ENCODE data around the gene CHCHD1. TPM values are rescaled to one million over a fixed set of nuclear protein-coding genes. Genes with fewer than 3 reads are reported as not detected.

CHCHD1 gene
- total and polyA plus RNA-seq, 7 experiments from 2014 or later, result 5.6 to 49.6 (median 17.1) TPM

- Mint-ChIP-seq H3K9me3 (peaks cover 0 to 1% (median 0%) of the 10 kb centered on the region in 11 donors), H3K36me3 (peaks cover 5 to 63% (median 12%) of the 10 kb centered on the region in 5 donors), H3K4me1 (peaks cover 34 to 73% (median 64%) of the 10 kb centered on the region in 7 donors), H3K4me3 (peak overlapping the region; percentile 87 to 97 (median 95)), H3K27ac (peak overlapping the region; percentile 89 to 97 (median 94)), H3K27me3 (no peaks in the 10 kb centered on the region)
- H3K4me3 ChIP-seq (ENCODE audit: low read length), result peak overlapping the region; percentile 69
- ATAC-seq (peak; percentile 80), DNase-seq (peak; percentile 75 to 90 (median 83))
- POLR2A ChIA-PET, result interaction anchor here (0.6 to 9.3 kb wide), 24 partner anchors 9 to 1339 kb away, joined by 3 to 185 read pairs (median 5); partner anchors contain the start of genes ANXA7, CHCHD1, MRPS16 and PPP3CB
- intact Hi-C loops (cut with micrococcal nuclease), result loop anchor here (1.0 to 10.0 kb wide), 12 partner anchors 9 to 1460 kb away; partner anchors contain the start of genes NDST2 (in 2 of the 2), SEC24C (in 2 of the 2), ZSWIM8 (in 2 of the 2) and ANXA7 (in 1 of the 2)
- H3K27me3 ChIP-seq (ENCODE audit: control insufficient read depth in 2 of 2, insufficient read depth in 2 of 2, low read length in 2 of 2), result no peaks in the 10 kb centered on the region
- H3K9me3 ChIP-seq (ENCODE audit: control insufficient read depth in 2 of 3, low read length in 3 of 3), result no peaks in the 10 kb centered on the region
- CTCF ChIA-PET, result interaction anchor here (0.6 to 2.3 kb wide), 9 partner anchors 9 to 306 kb away, joined by 3 to 14 read pairs (median 6); partner anchors contain the start of genes CHCHD1 and ZSWIM8
- H3K27ac ChIP-seq (ENCODE audit: low read depth, low read length), result peak overlapping the region; percentile 85
- peaks cover 27 to 30% of the 10 kb centered on the region in 2 donors for H3K4me1 ChIP-seq (ENCODE audit: control insufficient read depth in 2 of 2, insufficient read depth in 2 of 2, low read length in 2 of 2)
- H3K36me3 ChIP-seq (ENCODE audit: control insufficient read depth in 2 of 3, insufficient read depth in 3 of 3, low read length in 3 of 3), result peaks cover 0 to 33% (median 24%) of the 10 kb centered on the region in 3 experiments
These were observed 9.3 kb upstream of the CHCHD1 start for GRCh38 chr10:73772281-73773151.

- intact Hi-C loops (cut with micrococcal nuclease), result loop anchor here (2.0 to 10.0 kb wide), 3 partner anchors 147 to 1459 kb away; partner anchors contain the start of gene ANXA7 (in 1 of the 2)
- Mint-ChIP-seq H3K36me3 (peaks cover 5 to 59% (median 12%) of the 10 kb centered on the region in 5 donors), H3K9me3 (peaks cover 0 to 1% (median 0%) of the 10 kb centered on the region in 11 donors), H3K4me3 (peak overlapping the region; percentile 87 to 97 (median 95)), H3K4me1 (peaks cover 34 to 73% (median 64%) of the 10 kb centered on the region in 7 donors), H3K27ac (peak overlapping the region; percentile 89 to 97 (median 94)), H3K27me3 (no peaks in the 10 kb centered on the region)
- DNase-seq, result peak in 2 of 9 donors; percentile 13 to 25
- Histone ChIP-seq H3K27me3 (ENCODE audit: control insufficient read depth in 2 of 2, insufficient read depth in 2 of 2, low read length in 2 of 2) (no peaks in the 10 kb centered on the region), H3K36me3 (ENCODE audit: control insufficient read depth in 2 of 3, insufficient read depth in 3 of 3, low read length in 3 of 3) (peaks cover 0 to 33% (median 24%) of the 10 kb centered on the region in 3 experiments), H3K27ac (ENCODE audit: low read depth, low read length) (peak overlapping the region; percentile 85), H3K4me3 (ENCODE audit: low read length) (peak overlapping the region; percentile 69), H3K4me1 (ENCODE audit: control insufficient read depth in 2 of 2, insufficient read depth in 2 of 2, low read length in 2 of 2) (peaks cover 27 to 30% of the 10 kb centered on the region in 2 donors), H3K9me3 (ENCODE audit: control insufficient read depth in 2 of 3, low read length in 3 of 3) (no peaks in the 10 kb centered on the region)
- no peak for ATAC-seq
- ChIA-PET CTCF (interaction anchor here (0.6 to 2.1 kb wide), 9 partner anchors 8 to 305 kb away, joined by 3 to 14 read pairs (median 6); partner anchors contain the start of gene CHCHD1), POLR2A (interaction anchor here (0.6 to 9.3 kb wide), 17 partner anchors 10 to 360 kb away, joined by 3 to 185 read pairs (median 10); partner anchors contain the start of genes ANXA7, CHCHD1, PPP3CB and SEC24C)
These were observed 8.5 kb upstream of the CHCHD1 start for GRCh38 chr10:73773152-73773879.

GRCh38 chr10:73774637-73775036, 7.2 kb upstream of the CHCHD1 start:
- Mint-ChIP-seq H3K4me1 (peaks cover 26 to 61% (median 57%) of the 10 kb centered on the region in 7 donors), H3K9me3 (peaks cover 0 to 1% (median 0%) of the 10 kb centered on the region in 11 donors), H3K4me3 (peak overlapping the region; percentile 87 to 97 (median 95)), H3K27ac (peak overlapping the region in 6 of 9 donors; percentile 6 to 94 (median 74)), H3K27me3 (no peaks in the 10 kb centered on the region), H3K36me3 (peaks cover 4 to 52% (median 8%) of the 10 kb centered on the region in 5 donors)
- intact Hi-C loops (cut with micrococcal nuclease), result loop anchor here (5.0 to 10.0 kb wide), 2 partner anchors 360 to 1458 kb away; partner anchors contain the start of gene ANXA7 (in 1 of the 2)
- Histone ChIP-seq H3K4me1 (ENCODE audit: control insufficient read depth in 2 of 2, insufficient read depth in 2 of 2, low read length in 2 of 2) (peaks cover 16 to 19% of the 10 kb centered on the region in 2 donors), H3K4me3 (ENCODE audit: low read length) (peak overlapping the region; percentile 45), H3K9me3 (ENCODE audit: control insufficient read depth in 2 of 3, low read length in 3 of 3) (no peaks in the 10 kb centered on the region), H3K36me3 (ENCODE audit: control insufficient read depth in 2 of 3, insufficient read depth in 3 of 3, low read length in 3 of 3) (peaks cover under 1 to 33% (median 26%) of the 10 kb centered on the region in 3 experiments), H3K27ac (ENCODE audit: low read depth, low read length) (peak overlapping the region; percentile 55), H3K27me3 (ENCODE audit: control insufficient read depth in 2 of 2, insufficient read depth in 2 of 2, low read length in 2 of 2) (no peaks in the 10 kb centered on the region)
- POLR2A ChIA-PET, result interaction anchor here (0.6 to 9.3 kb wide), 4 partner anchors 9 to 110 kb away, joined by 3 to 185 read pairs (median 31); partner anchors contain the start of genes CHCHD1 and ZSWIM8
- CTCF ChIA-PET, result no interaction called here
- no peak for ATAC-seq
- DNase-seq, result no peak

GRCh38 chr10:73779018-73779417, 2.8 kb upstream of the CHCHD1 start:
- peaks cover 30 to 32% of the 10 kb centered on the region in 2 donors for H3K4me1 ChIP-seq (ENCODE audit: control insufficient read depth in 2 of 2, insufficient read depth in 2 of 2, low read length in 2 of 2)
- H3K4me3 ChIP-seq (ENCODE audit: low read length), result no peak overlapping the region
- ChIA-PET POLR2A (interaction anchor here (0.6 to 13.2 kb wide), 4 partner anchors 10 to 44 kb away, joined by 4 to 150 read pairs (median 15); partner anchors contain the start of genes NDST2 and SEC24C), CTCF (interaction anchor here (0.7 to 0.8 kb wide), 2 partner anchors 101 to 211 kb away, joined by 3 read pairs; no protein-coding TSS in a partner anchor)
- H3K9me3 ChIP-seq (ENCODE audit: control insufficient read depth in 2 of 3, low read length in 3 of 3), result no peaks in the 10 kb centered on the region
- H3K27me3 ChIP-seq (ENCODE audit: control insufficient read depth in 2 of 2, insufficient read depth in 2 of 2, low read length in 2 of 2), result no peaks in the 10 kb centered on the region
- peaks cover 0 to 34% (median 8%) of the 10 kb centered on the region in 5 donors for H3K36me3 Mint-ChIP-seq
- no peaks in the 10 kb centered on the region for H3K9me3 Mint-ChIP-seq
- H3K27me3 Mint-ChIP-seq, result no peaks in the 10 kb centered on the region
- ATAC-seq (no peak), DNase-seq (no peak)
- peaks cover 5 to 23% (median 17%) of the 10 kb centered on the region in 3 experiments for H3K36me3 ChIP-seq (ENCODE audit: control insufficient read depth in 2 of 3, insufficient read depth in 3 of 3, low read length in 3 of 3)
- H3K27ac ChIP-seq (ENCODE audit: low read depth, low read length), result no peak overlapping the region
- peaks cover 41 to 68% (median 65%) of the 10 kb centered on the region in 7 donors for H3K4me1 Mint-ChIP-seq
- no peak overlapping the region for H3K4me3 Mint-ChIP-seq
- H3K27ac Mint-ChIP-seq, result peak overlapping the region in 1 of 9 donors; percentile 67
- intact Hi-C loops (cut with micrococcal nuclease), result loop anchor here in 1 of 2 donors (10.0 kb wide), 1 partner anchor 364 kb away; the partner anchor contains the start of gene ANXA7

- intact Hi-C loops (cut with micrococcal nuclease), result loop anchor here in 1 of 2 donors (5.0 to 10.0 kb wide), 2 partner anchors 152 to 365 kb away; partner anchors contain the start of gene ANXA7
- peaks cover 35 to 63% (median 59%) of the 10 kb centered on the region in 7 donors for H3K4me1 Mint-ChIP-seq
- H3K4me1 ChIP-seq (ENCODE audit: control insufficient read depth in 2 of 2, insufficient read depth in 2 of 2, low read length in 2 of 2), result peaks cover 27 to 32% of the 10 kb centered on the region in 2 donors
These were observed 2.2 kb upstream of the CHCHD1 start for GRCh38 chr10:73779539-73780197.

More at GRCh38 chr10:73779539-73780197, 2.2 kb upstream of the CHCHD1 start:
- H3K9me3 ChIP-seq (ENCODE audit: control insufficient read depth in 2 of 3, low read length in 3 of 3), result no peaks in the 10 kb centered on the region
- H3K36me3 Mint-ChIP-seq, result peaks cover 0 to 29% (median 7%) of the 10 kb centered on the region in 5 donors
- DNase-seq, result no peak
- ATAC-seq, result no peak
- no peak overlapping the region for H3K4me3 ChIP-seq (ENCODE audit: low read length)
- CTCF ChIA-PET, result interaction anchor here (0.7 to 1.2 kb wide), 3 partner anchors 11 to 210 kb away, joined by 3 read pairs; no protein-coding TSS in a partner anchor
- no peaks in the 10 kb centered on the region for H3K27me3 ChIP-seq (ENCODE audit: control insufficient read depth in 2 of 2, insufficient read depth in 2 of 2, low read length in 2 of 2)
- POLR2A ChIA-PET, result interaction anchor here (0.6 to 13.2 kb wide), 5 partner anchors 8 to 43 kb away, joined by 3 to 185 read pairs (median 26); partner anchors contain the start of genes NDST2 and SEC24C
- H3K4me3 Mint-ChIP-seq, result peak overlapping the region; percentile 31 to 100 (median 70)
- H3K36me3 ChIP-seq (ENCODE audit: control insufficient read depth in 2 of 3, insufficient read depth in 3 of 3, low read length in 3 of 3), result peaks cover 5 to 23% (median 17%) of the 10 kb centered on the region in 3 experiments
- no peaks in the 10 kb centered on the region for H3K27me3 Mint-ChIP-seq
- H3K9me3 Mint-ChIP-seq, result no peaks in the 10 kb centered on the region
- H3K27ac ChIP-seq (ENCODE audit: low read depth, low read length), result peak overlapping the region; percentile 22
- H3K27ac Mint-ChIP-seq, result peak overlapping the region in 8 of 9 donors; percentile 5 to 98 (median 49)
